Prostate gland (tissue), 2 donors: ENCODE measurements around the gene LIPC.

Source experiments
- POLR2A ChIP-seq: fragments of 450-650 bp; IDR thresholded peaks from one replicate; pipeline ENCODE4 v1.6.1; 2016; ENCODE audit warnings: antibody characterized with exemption, mild to moderate bottlenecking
- POLR2AphosphoS5 ChIP-seq: sonication (generic); formaldehyde crosslinking; IDR thresholded peaks from one replicate; pipeline ENCODE4 v1.6.1; 2017; ENCODE audit warnings: antibody characterized with exemption
- TF ChIP-seq, protein P1 (sequence below), 4 experiments: fragments of 200-600 bp in 2 of 4; fragments of 450-650 bp in 2 of 4; sonication (generic) in 2 of 4; IDR thresholded peaks; 1 replicate in 3 of 4; 2 replicates in 1 of 4; pipeline ENCODE4 v1.5.1; 2016 to 2019; ENCODE audit warnings: antibody characterized with exemption in 4 of 4, mild to moderate bottlenecking in 2 of 4, moderate library complexity in 2 of 4

DNA sequence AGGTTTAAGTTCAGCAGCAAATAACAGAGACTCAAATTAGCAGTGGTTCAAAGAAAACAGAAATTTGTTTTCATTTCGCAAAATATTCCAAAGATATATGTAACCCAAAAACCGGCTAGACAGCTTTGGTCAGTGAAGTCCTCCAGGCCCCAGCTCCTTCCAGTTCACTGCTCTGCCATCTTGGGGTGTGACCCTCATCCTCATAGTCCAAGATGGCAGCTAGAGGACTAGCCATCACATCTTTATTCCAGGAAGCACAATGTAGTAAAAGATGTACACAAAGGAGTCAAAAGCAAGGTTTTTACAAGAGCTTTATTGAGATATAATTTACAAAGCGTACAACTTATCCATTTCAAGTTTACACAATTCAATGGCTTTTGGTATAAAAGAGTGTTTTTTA lies 107.1 kb downstream of the LIPC start:
- TF ChIP-seq, protein P1, sequence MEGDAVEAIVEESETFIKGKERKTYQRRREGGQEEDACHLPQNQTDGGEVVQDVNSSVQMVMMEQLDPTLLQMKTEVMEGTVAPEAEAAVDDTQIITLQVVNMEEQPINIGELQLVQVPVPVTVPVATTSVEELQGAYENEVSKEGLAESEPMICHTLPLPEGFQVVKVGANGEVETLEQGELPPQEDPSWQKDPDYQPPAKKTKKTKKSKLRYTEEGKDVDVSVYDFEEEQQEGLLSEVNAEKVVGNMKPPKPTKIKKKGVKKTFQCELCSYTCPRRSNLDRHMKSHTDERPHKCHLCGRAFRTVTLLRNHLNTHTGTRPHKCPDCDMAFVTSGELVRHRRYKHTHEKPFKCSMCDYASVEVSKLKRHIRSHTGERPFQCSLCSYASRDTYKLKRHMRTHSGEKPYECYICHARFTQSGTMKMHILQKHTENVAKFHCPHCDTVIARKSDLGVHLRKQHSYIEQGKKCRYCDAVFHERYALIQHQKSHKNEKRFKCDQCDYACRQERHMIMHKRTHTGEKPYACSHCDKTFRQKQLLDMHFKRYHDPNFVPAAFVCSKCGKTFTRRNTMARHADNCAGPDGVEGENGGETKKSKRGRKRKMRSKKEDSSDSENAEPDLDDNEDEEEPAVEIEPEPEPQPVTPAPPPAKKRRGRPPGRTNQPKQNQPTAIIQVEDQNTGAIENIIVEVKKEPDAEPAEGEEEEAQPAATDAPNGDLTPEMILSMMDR (IDR thresholded peaks at IDR 0.05), result no peak
- TF ChIP-seq POLR2AphosphoS5, result no peak
- TF ChIP-seq POLR2A, result no peak
